Nephron progenitor cell (in vitro differentiated cells): ENCODE results near the gene DPP8.

Experiments used
- DNase-seq: peaks from one replicate; pipeline ENCODE4 v3.0.0; 2021
- H3K27ac Mint-ChIP-seq: 2 replicates; pipeline ENCODE4 v1.8.0; 2021; ENCODE audit warnings: mild to moderate bottlenecking, moderate library complexity, mixed read lengths
- H3K27me3 Mint-ChIP-seq: 2 replicates; pipeline ENCODE4 v1.8.0; 2021; ENCODE audit warnings: mild to moderate bottlenecking, low read depth, mixed read lengths; ENCODE audit not compliant: poor library complexity
- H3K36me3 Mint-ChIP-seq: 2 replicates; pipeline ENCODE4 v1.8.0; 2021; ENCODE audit warnings: low read depth, mixed read lengths
- H3K4me1 Mint-ChIP-seq: 2 replicates; pipeline ENCODE4 v1.8.0; 2021; ENCODE audit warnings: mixed read lengths
- H3K4me3 Mint-ChIP-seq: 2 replicates; pipeline ENCODE4 v1.8.0; 2021; ENCODE audit warnings: mild to moderate bottlenecking, moderate library complexity, mixed read lengths
- H3K9me3 Mint-ChIP-seq: 2 replicates; pipeline ENCODE4 v1.8.0; 2021; ENCODE audit warnings: mild to moderate bottlenecking, moderate library complexity, mixed read lengths
- CTCF ChIP-seq: fragments of 200-600 bp; sonication (generic); IDR thresholded peaks from 2 replicates; pipeline ENCODE4 v1.5.0; 2021; ENCODE audit warnings: antibody characterized with exemption

DPP8 gene

GRCh38 chr15:65516997-65517865, at the start of gene DPP8:
Gene DPP8 (minus strand): TSS chr15:65517689. CDS start chr15:65512553, 5,136 bp downstream.
- H3K27ac Mint-ChIP-seq = peak within 1 kb of the TSS; percentile 98
- DNase-seq = peak; percentile 95

GRCh38 chr15:65561934-65562333, 44.4 kb upstream of the DPP8 start:
- H3K36me3 Mint-ChIP-seq = peaks cover 95% of the 10 kb centered on the region
- no peaks in the 10 kb centered on the region for H3K27me3 Mint-ChIP-seq
- no peak for TF ChIP-seq CTCF
- peak overlapping the region; percentile 76 for H3K27ac Mint-ChIP-seq
- H3K9me3 Mint-ChIP-seq = peaks cover 33% of the 10 kb centered on the region
- H3K4me3 Mint-ChIP-seq = no peak overlapping the region
- no peak for DNase-seq
- H3K4me1 Mint-ChIP-seq = no peaks in the 10 kb centered on the region

More at GRCh38 chr15:65516997-65517865, at the start of gene DPP8:
- peaks cover 32% of the 10 kb centered on the region for H3K4me1 Mint-ChIP-seq
- no peaks in the 10 kb centered on the region for H3K9me3 Mint-ChIP-seq
- H3K4me3 Mint-ChIP-seq = peak within 1 kb of the TSS; percentile 99
- H3K27me3 Mint-ChIP-seq = peaks cover 5% of the 10 kb centered on the region
- peaks cover 6% of the 10 kb centered on the region for H3K36me3 Mint-ChIP-seq
- peak; percentile 84 for TF ChIP-seq CTCF

- Mint-ChIP-seq H3K4me3 (no peak overlapping the region), H3K9me3 (peaks cover 15% of the 10 kb centered on the region), H3K4me1 (no peaks in the 10 kb centered on the region), H3K36me3 (peaks cover 95% of the 10 kb centered on the region), H3K27ac (no peak overlapping the region), H3K27me3 (no peaks in the 10 kb centered on the region)
- no peak for TF ChIP-seq CTCF
- DNase-seq = no peak
These were observed 42.5 kb upstream of the DPP8 start for GRCh38 chr15:65559941-65560340.

- TF ChIP-seq CTCF = no peak
- Mint-ChIP-seq H3K27ac (peak overlapping the region; percentile 18), H3K4me3 (no peak overlapping the region), H3K4me1 (no peaks in the 10 kb centered on the region), H3K9me3 (peaks cover 8% of the 10 kb centered on the region), H3K36me3 (peaks cover 94% of the 10 kb centered on the region), H3K27me3 (no peaks in the 10 kb centered on the region)
- no peak for DNase-seq
These were observed 41.7 kb upstream of the DPP8 start for GRCh38 chr15:65558997-65559760.

- TF ChIP-seq CTCF = no peak
- H3K9me3 Mint-ChIP-seq = peaks cover 3% of the 10 kb centered on the region
- H3K27ac Mint-ChIP-seq = peak overlapping the region; percentile 91
- H3K4me3 Mint-ChIP-seq = no peak overlapping the region
- no peaks in the 10 kb centered on the region for H3K27me3 Mint-ChIP-seq
- DNase-seq = no peak
- H3K36me3 Mint-ChIP-seq = peaks cover 94% of the 10 kb centered on the region
- no peaks in the 10 kb centered on the region for H3K4me1 Mint-ChIP-seq
These were observed 40.8 kb upstream of the DPP8 start for GRCh38 chr15:65558336-65558735.
